Body of pancreas (tissue), 4 donors: ENCODE measurements around the gene MTMR11.

Source experiments
- POLR2A ChIP-seq, 3 donors: fragments of 450-650 bp; IDR thresholded peaks; one replicate each; pipeline ENCODE4 v1.6.1; 2016; ENCODE audit warnings: antibody characterized with exemption in 3 of 3, mild to moderate bottlenecking in 2 of 3
- TF ChIP-seq, protein P1 (sequence below), 7 experiments: fragments of 450-650 bp in 4 of 7; fragments of 200-600 bp in 3 of 7; sonication (generic) in 3 of 7; IDR thresholded peaks; one replicate each; pipeline ENCODE4 v1.5.1; 2016 to 2019; ENCODE audit warnings: antibody characterized with exemption in 7 of 7

- TF ChIP-seq, protein P1, sequence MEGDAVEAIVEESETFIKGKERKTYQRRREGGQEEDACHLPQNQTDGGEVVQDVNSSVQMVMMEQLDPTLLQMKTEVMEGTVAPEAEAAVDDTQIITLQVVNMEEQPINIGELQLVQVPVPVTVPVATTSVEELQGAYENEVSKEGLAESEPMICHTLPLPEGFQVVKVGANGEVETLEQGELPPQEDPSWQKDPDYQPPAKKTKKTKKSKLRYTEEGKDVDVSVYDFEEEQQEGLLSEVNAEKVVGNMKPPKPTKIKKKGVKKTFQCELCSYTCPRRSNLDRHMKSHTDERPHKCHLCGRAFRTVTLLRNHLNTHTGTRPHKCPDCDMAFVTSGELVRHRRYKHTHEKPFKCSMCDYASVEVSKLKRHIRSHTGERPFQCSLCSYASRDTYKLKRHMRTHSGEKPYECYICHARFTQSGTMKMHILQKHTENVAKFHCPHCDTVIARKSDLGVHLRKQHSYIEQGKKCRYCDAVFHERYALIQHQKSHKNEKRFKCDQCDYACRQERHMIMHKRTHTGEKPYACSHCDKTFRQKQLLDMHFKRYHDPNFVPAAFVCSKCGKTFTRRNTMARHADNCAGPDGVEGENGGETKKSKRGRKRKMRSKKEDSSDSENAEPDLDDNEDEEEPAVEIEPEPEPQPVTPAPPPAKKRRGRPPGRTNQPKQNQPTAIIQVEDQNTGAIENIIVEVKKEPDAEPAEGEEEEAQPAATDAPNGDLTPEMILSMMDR (IDR thresholded peaks at IDR 0.05) = peak in 2 of 7 experiments; percentile 17
- peak; percentile 88 to 97 (median 97) for TF ChIP-seq POLR2A (IDR thresholded peaks at IDR 0.05)
Observed at GRCh38 chr1:149927563-149928400, 8.9 kb downstream of the MTMR11 start, which contains the start of gene SF3B4.
